ENCODE data around the gene HNRNPDL. TPM values are rescaled to one million over a fixed set of nuclear protein-coding genes. Genes with fewer than 3 reads are reported as not detected.

HNRNPDL gene
- total RNA-seq, 1 experiment from 2014 or later = 472 TPM

GRCh38 chr4:82381235-82381634 lies 49.0 kb downstream of the HNRNPDL start:
- H3K9ac ChIP-seq (ENCODE audit: extremely low read depth, insufficient read length, low read length) = no peak overlapping the region
- no peak overlapping the region for H3K27ac ChIP-seq (ENCODE audit: insufficient read length, low read depth, low read length)
- H3K4me1 Mint-ChIP-seq = peaks cover 3 to 7% of the 10 kb centered on the region in 2 experiments
- H3K27ac Mint-ChIP-seq = no peak overlapping the region
- H3K18ac ChIP-seq (ENCODE audit: insufficient read length, low read depth, low read length) = no peak overlapping the region
- H3K27me3 ChIP-seq (ENCODE audit: insufficient read depth, low read length) = no peaks in the 10 kb centered on the region
- H4K8ac ChIP-seq (replicated peaks; ENCODE audit: insufficient read length, low read depth, low read length) = no peak overlapping the region
- no peaks in the 10 kb centered on the region for H3K23me2 ChIP-seq (ENCODE audit: insufficient read length, low read depth, low read length, poor library complexity, severe bottlenecking)
- WGBS (ENCODE audit: extremely low coverage, insufficient read length, low lambda C conversion rate) = no CpG with 5 or more reads among the region's 3 CpGs
- no peak overlapping the region for H2AFZ ChIP-seq (ENCODE audit: low read length)
- H2BK20ac ChIP-seq (ENCODE audit: low read depth, low read length, poor library complexity, severe bottlenecking) = no peak overlapping the region
- H2BK120ac ChIP-seq (ENCODE audit: low read depth, low read length, poor library complexity, severe bottlenecking) = no peak overlapping the region
- no peak overlapping the region for H2BK12ac ChIP-seq (ENCODE audit: insufficient read length, low read depth, low read length)
- H3K36me3 Mint-ChIP-seq (ENCODE audit: insufficient read depth in 1 of 3, low read depth in 3 of 3) = peaks cover 9 to 26% (median 15%) of the 10 kb centered on the region in 3 experiments
- H4K91ac ChIP-seq (ENCODE audit: insufficient read length, low read depth, low read length) = no peak overlapping the region
- H3K56ac ChIP-seq (ENCODE audit: insufficient read length, low read depth, low read length) = no peak overlapping the region
- H2BK5ac ChIP-seq (ENCODE audit: insufficient read length, low read length) = no peak overlapping the region
- H3K4me3 Mint-ChIP-seq = no peak overlapping the region
- no peak overlapping the region for H2BK15ac ChIP-seq (ENCODE audit: low read depth, low read length)
- peaks cover 10 to 14% of the 10 kb centered on the region in 2 experiments for H3K9me3 Mint-ChIP-seq
- H3K4ac ChIP-seq (ENCODE audit: low read depth, low read length) = no peak overlapping the region
- H3K79me2 ChIP-seq (ENCODE audit: insufficient read depth, low read length) = peaks cover 2% of the 10 kb centered on the region; the same call in 1 of the 2 replicates
- DNase-seq = no peak
- no peaks in the 10 kb centered on the region for H3K27me3 Mint-ChIP-seq (ENCODE audit: low read depth)
- H3K14ac ChIP-seq (ENCODE audit: insufficient read depth, low read length) = no peak overlapping the region
- peaks cover under 1% of the 10 kb centered on the region; the same call in 1 of the 2 replicates for H3K4me1 ChIP-seq (ENCODE audit: insufficient read depth, low read length)
- H3K9me3 ChIP-seq (ENCODE audit: control insufficient read depth, low read depth, low read length) = no peaks in the 10 kb centered on the region
- no peak overlapping the region for H2AK5ac ChIP-seq (ENCODE audit: insufficient read length, low read length)
- no peaks in the 10 kb centered on the region for H3K79me1 ChIP-seq (ENCODE audit: insufficient read depth, low read depth, low read length, poor library complexity, severe bottlenecking)
- no peak for TF ChIP-seq CTCF (conservative IDR thresholded peaks at IDR 0.05)
- no peak overlapping the region for H3K4me2 ChIP-seq (ENCODE audit: insufficient read depth, insufficient read length, low read length)
- no peak overlapping the region for H3K23ac ChIP-seq (ENCODE audit: insufficient read length, low read depth, low read length)
- H4K20me1 ChIP-seq (ENCODE audit: control insufficient read depth, insufficient read depth, insufficient read length) = no peaks in the 10 kb centered on the region
- no peak overlapping the region for H3T11ph ChIP-seq (ENCODE audit: low read length)
- no peak overlapping the region for H4K5ac ChIP-seq (ENCODE audit: insufficient read length, low read depth, low read length)
